GM19397 (cell line): ENCODE results near the gene AK5.

Experiments
- ATAC-seq: cut with Tn5 transposase; IDR thresholded peaks from one replicate; pipeline ENCODE4 v1.9.1; 2021; ENCODE audit warnings: mild to moderate bottlenecking, moderate library complexity; ENCODE audit not compliant: unreplicated experiment

The AK5 gene

GRCh38 chr1:77281491-77282186, at the start of gene AK5:
AK5 (plus strand) TSS chr1:77282019; CDS start chr1:77282314, 295 bp downstream.
- peak; percentile 61 for ATAC-seq

- no peak for ATAC-seq
Observed at GRCh38 chr1:77232829-77233228, 49.0 kb upstream of the AK5 start.

GRCh38 chr1:77234096-77234495, 47.7 kb upstream of the AK5 start:
- no peak for ATAC-seq

GRCh38 chr1:77234943-77235342, 46.9 kb upstream of the AK5 start:
- ATAC-seq: no peak

GRCh38 chr1:77238462-77238861, 43.4 kb upstream of the AK5 start:
- ATAC-seq: no peak

- no peak for ATAC-seq
Observed at GRCh38 chr1:77239311-77239710, 42.5 kb upstream of the AK5 start.

- no peak for ATAC-seq
Observed at GRCh38 chr1:77245830-77246229, 36.0 kb upstream of the AK5 start.

GRCh38 chr1:77250126-77250525, 31.7 kb upstream of the AK5 start:
- ATAC-seq: no peak

- ATAC-seq: no peak
Observed at GRCh38 chr1:77253211-77253610, 28.6 kb upstream of the AK5 start.

- ATAC-seq: no peak
Observed at GRCh38 chr1:77263708-77264107, 18.1 kb upstream of the AK5 start.

GRCh38 chr1:77265180-77265579, 16.6 kb upstream of the AK5 start:
- ATAC-seq: no peak

- no peak for ATAC-seq
Observed at GRCh38 chr1:77267035-77267434, 14.8 kb upstream of the AK5 start.

- ATAC-seq: no peak
Observed at GRCh38 chr1:77271852-77272580, 9.8 kb upstream of the AK5 start.

GRCh38 chr1:77273891-77274290, 7.9 kb upstream of the AK5 start:
- ATAC-seq: no peak

- no peak for ATAC-seq
Observed at GRCh38 chr1:77275194-77275593, 6.6 kb upstream of the AK5 start.

GRCh38 chr1:77276941-77277340, 4.9 kb upstream of the AK5 start:
- ATAC-seq: no peak

GRCh38 chr1:77279929-77280328, 1.9 kb upstream of the AK5 start:
- ATAC-seq: no peak

GRCh38 chr1:77280962-77281361, 857 bp upstream of the AK5 start:
- no peak for ATAC-seq

- peak; percentile 42 for ATAC-seq
Observed at GRCh38 chr1:77282187-77282865, 507 bp downstream of the AK5 start.

GRCh38 chr1:77282866-77283539, 1.2 kb downstream of the AK5 start:
- no peak for ATAC-seq

GRCh38 chr1:77283701-77284425, 2.0 kb downstream of the AK5 start:
- ATAC-seq: no peak
